ENCODE data around the gene PDZD2.

DNA sequence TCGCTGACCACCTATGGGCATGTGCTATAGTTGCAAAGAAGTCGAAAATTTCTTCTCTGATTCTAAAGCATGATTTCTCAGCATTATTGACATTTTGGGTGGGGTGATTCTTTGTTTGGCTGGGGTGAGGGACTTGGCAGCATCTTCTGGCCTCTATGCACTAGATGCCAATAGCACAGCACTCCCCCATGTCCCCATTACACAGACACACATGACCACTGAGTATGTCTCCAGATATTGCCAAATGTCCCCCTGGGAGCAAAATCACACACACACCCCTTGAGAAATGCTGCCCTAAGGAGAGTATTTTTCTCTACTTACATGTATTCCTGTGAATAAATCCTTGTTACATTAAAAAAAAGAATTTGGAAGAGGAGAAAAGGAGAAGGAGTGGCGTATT, 89.1 kb downstream of the PDZD2 start:
- TF ChIP-seq EP300 (IDR thresholded peaks at IDR 0.05) (no peak), POLR2A (IDR thresholded peaks at IDR 0.05) (no peak)
- TF ChIP-seq, protein P1, sequence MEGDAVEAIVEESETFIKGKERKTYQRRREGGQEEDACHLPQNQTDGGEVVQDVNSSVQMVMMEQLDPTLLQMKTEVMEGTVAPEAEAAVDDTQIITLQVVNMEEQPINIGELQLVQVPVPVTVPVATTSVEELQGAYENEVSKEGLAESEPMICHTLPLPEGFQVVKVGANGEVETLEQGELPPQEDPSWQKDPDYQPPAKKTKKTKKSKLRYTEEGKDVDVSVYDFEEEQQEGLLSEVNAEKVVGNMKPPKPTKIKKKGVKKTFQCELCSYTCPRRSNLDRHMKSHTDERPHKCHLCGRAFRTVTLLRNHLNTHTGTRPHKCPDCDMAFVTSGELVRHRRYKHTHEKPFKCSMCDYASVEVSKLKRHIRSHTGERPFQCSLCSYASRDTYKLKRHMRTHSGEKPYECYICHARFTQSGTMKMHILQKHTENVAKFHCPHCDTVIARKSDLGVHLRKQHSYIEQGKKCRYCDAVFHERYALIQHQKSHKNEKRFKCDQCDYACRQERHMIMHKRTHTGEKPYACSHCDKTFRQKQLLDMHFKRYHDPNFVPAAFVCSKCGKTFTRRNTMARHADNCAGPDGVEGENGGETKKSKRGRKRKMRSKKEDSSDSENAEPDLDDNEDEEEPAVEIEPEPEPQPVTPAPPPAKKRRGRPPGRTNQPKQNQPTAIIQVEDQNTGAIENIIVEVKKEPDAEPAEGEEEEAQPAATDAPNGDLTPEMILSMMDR (IDR thresholded peaks at IDR 0.05): no peak

Data from stomach (tissue), 4 donors.